VCaP (cell line): ENCODE data around the gene UXT.

ENCODE experiments used
- H3K27ac ChIP-seq: fragments of 450-650 bp; 2 replicates; pipeline ENCODE4 v1.5.1; 2017
- TF ChIP-seq, protein P1 (sequence below): fragments of 450-650 bp; conservative IDR thresholded peaks from 2 replicates; pipeline ENCODE4 v1.5.1; 2017; ENCODE audit warnings: mild to moderate bottlenecking, moderate library complexity

UXT gene, protein sequence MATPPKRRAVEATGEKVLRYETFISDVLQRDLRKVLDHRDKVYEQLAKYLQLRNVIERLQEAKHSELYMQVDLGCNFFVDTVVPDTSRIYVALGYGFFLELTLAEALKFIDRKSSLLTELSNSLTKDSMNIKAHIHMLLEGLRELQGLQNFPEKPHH

DNA sequence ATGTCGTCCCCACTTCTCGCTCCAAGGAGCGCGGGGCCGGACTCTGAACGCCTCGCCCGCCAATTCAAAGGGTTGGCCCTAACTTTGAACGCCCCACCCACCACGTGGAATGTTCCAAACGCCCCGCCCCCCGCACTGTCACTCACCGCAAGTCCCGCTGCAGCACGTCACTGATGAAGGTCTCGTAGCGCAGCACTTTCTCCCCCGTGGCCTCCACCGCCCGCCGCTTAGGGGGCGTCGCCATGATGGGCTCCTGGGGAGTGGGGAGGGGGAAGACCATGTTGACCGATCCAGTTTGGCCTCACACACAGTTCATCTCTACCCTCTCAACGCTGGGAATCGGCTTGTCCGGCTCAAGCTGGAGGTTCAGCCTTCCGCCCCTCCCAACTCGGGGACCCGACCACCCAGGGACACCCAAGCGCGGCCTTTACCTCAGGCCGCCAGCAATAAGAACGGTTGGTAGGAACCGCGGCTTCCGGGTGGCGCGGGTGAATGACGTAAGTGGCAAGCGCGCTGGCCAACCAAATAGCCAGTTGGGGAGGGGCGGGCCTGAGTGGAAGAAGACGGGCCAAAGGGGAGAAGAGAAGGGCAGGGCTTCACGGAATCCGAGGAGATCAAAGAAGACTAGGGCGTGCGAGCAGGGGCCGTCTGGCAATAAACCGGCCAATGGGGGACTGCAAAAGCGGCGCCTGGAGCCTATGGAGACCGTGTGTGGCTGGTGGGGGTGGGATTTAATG is at the start of gene UXT:
Gene UXT, minus strand, starts transcription at position 497 of the 737 bp plus-strand sequence. Its CDS starts 253 bp downstream, at position 244.
- TF ChIP-seq, protein P1, sequence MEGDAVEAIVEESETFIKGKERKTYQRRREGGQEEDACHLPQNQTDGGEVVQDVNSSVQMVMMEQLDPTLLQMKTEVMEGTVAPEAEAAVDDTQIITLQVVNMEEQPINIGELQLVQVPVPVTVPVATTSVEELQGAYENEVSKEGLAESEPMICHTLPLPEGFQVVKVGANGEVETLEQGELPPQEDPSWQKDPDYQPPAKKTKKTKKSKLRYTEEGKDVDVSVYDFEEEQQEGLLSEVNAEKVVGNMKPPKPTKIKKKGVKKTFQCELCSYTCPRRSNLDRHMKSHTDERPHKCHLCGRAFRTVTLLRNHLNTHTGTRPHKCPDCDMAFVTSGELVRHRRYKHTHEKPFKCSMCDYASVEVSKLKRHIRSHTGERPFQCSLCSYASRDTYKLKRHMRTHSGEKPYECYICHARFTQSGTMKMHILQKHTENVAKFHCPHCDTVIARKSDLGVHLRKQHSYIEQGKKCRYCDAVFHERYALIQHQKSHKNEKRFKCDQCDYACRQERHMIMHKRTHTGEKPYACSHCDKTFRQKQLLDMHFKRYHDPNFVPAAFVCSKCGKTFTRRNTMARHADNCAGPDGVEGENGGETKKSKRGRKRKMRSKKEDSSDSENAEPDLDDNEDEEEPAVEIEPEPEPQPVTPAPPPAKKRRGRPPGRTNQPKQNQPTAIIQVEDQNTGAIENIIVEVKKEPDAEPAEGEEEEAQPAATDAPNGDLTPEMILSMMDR: no peak
- peak within 1 kb of the TSS; percentile 63 for H3K27ac ChIP-seq

DNA sequence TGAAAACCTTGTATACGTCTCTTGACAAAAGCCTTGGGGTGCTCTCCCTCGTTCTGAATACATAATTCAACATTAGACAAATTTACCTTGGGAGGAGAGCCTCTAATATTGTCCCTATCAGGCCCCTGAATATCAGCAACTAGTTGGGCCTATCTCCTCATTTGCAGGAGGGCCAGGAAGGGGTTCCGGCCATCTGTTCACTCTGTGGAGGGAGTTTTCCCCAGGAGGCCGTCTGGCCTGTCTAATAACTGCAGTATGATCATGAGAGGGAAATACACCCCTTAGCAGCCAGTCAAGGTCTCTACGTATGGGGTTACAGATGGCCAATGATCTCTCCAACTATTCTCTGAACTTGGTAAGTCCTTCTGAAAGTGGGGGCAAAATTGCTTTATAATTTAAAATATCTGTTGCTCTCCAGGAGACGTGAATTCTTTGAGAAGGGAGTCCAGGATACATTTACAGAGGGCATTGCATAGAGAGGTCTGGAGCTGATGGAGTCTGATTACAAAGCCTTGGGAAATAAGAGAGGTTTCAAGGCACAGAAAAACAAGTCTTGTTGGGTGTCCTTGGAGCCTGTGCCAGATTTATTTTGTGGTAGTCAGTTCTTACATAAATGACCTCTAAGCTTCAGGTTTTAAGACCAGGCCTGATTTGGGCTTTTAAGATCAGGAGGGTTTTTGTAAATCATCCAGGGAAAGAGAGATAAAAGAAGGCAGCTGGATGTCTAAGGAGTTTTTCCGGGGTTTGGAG is 48.2 kb upstream of the UXT start:
- H3K27ac ChIP-seq: no peak overlapping the region
- TF ChIP-seq, protein P1: no peak

DNA sequence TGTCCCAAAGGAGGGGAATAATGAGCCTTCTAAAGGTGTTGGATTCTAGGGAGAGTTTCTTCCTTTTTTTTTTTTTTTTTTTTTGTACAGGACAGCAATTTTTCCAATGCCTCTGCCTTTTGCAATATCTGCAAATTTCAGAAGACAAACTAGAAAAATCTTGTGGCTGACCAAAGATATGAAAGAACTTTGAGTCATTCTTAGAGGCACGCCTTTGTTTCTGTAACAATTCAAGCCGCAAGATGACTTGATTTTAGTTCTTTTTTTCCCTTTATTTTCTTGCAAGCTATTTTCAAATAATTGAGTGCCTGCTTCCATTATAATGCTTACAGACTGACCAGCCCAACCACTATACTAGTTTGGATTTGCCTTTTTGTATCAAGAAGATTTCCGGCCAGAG is 47.6 kb upstream of the UXT start:
- TF ChIP-seq, protein P1: no peak

DNA sequence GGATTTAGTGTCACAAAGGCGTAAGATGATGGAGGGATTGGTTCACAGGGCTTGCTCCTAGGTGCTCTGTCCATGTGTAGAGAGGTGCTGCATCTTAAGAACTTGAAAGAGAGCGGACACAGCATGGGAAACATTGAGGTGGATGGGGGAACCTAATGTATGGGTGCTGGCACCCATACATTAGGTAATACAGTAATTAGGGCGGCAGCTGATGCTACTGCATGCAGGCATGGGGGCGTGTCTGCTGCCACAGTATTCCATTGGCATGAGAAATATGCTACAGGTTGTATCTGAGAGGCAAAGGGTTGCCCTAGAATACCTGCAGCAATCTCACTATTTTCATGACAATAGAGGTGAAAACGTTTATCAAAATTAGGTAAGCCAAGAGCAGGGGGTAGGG is 45.8 kb upstream of the UXT start:
- TF ChIP-seq, protein P1: no peak
- H3K27ac ChIP-seq: no peak overlapping the region

More for the DNA sequence above, 47.6 kb upstream of the UXT start:
- no peak overlapping the region for H3K27ac ChIP-seq

DNA sequence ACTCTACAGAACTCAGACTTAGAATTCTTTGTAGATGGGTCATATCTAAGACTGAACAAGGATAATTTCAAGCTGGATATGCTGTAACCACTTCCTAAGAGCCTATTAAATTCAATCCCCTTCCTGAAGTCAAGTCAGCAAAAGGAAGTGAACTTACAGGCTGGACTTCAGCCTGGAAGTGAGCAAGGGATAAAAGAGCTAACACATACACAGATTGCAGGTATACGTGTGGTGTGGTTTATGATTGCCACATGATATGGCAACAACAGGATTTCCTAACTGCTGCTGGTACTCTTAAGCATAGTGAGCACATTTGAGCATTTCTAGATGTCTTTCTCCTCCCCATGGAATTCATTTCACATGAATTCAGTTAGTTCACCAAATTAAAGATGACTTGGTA is 38.2 kb upstream of the UXT start:
- TF ChIP-seq, protein P1: no peak
- H3K27ac ChIP-seq: no peak overlapping the region

DNA sequence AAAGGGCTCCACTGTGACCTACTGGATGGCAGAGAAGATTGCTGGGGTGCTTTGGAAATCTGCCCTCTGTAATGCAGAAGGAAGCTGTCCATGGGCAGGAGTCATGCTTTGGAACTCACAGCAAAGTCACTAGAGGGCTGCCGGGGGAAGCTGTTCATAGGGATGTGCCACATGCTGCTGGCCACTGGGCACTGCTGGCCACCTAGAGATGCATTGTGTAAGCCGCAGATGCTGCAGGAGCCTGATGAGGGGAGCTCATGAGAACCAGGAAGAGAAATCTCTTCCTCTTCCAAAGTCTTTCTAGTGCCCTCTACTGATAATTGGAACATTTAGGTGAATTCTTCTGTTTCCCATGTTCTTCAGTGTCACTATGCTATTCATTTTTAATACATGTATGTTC is 31.2 kb upstream of the UXT start:
- TF ChIP-seq, protein P1: no peak
- no peak overlapping the region for H3K27ac ChIP-seq

DNA sequence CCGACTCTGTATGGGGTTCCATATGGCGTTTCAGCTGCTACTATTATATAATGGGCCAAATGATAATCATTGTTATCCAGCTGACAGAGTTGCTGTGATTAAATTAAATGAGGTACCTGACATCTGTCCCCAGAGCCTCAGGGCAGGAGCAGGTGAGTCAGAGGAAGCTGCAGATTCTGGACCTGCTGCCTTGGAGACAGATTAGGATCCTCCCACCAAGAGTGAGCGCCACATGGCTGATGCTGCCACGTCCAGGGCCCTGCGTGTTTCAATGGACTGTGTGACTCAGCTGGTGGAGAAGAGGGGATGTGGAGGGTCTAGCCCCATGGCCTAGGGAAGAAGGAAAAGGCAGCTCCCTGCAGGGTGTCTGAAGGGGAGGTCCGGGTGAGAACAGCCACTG is 28.3 kb upstream of the UXT start:
- H3K27ac ChIP-seq: no peak overlapping the region
- TF ChIP-seq, protein P1: no peak
